ENCODE data around the gene HOXA6. TPM values are rescaled to one million over a fixed set of nuclear protein-coding genes. Genes with fewer than 3 reads are reported as not detected.
A peak's percentile ranks its signal among the peaks of the same experiment; 100 is the strongest.

HOXA6 gene
- total RNA-seq, 1 donor from 2014 or later: not detected

DNA sequence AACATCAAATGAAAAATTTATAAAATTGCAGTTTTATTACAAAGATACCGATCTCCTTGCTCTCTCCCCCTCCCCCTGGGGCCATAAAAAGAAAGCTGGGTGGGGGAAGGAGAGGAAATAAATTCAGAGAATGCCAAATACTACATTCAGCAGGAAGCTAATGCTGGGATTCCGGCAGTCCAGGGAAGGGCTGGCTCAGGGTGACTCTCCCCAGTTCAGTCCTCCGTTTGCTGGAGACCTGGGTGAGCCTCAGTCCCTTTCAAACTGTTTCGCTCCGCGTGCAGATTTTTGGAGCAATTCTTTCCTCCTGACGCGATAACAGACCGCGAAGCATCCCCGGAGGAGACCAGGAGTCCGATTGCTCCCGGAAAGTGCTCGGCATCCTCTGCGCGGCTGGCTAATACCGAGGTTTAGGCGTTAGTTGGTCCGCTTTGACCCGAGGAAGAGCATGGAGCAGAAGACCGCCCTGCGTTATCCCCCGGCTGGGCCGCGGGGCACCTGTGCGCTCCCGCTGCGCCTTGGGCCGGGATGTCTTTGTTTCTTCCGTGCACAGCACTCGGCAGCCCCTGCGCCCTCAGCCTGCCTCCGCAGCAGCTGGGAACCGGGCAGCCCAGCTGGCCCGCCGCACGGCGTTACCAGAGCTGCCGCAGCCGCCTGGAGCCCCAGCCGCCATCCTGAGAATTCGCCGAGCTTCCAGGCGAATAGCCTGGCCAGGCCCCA, 41.2 kb downstream of the HOXA6 start:
- Histone ChIP-seq H3F3A (ENCODE audit: low read depth) (peaks cover 17% of the 10 kb centered on the region), H3K27me3 (peaks cover 100% of the 10 kb centered on the region), H3K4me3 (no peak overlapping the region), H3K9me3 (ENCODE audit: low read depth) (no peaks in the 10 kb centered on the region), H2AFZ (replicated peaks) (no peak overlapping the region), H3K36me3 (no peaks in the 10 kb centered on the region), H3K27ac (no peak overlapping the region), H3K9ac (no peak overlapping the region), H3K4me1 (no peaks in the 10 kb centered on the region), H4K20me1 (ENCODE audit: low read depth) (peaks cover 100% of the 10 kb centered on the region), H3K79me2 (ENCODE audit: low read depth) (no peaks in the 10 kb centered on the region), H3K4me2 (no peak overlapping the region)
- Mint-ChIP-seq H3K4me1 (no peaks in the 10 kb centered on the region), H3K27me3 (ENCODE audit: insufficient read depth, low read depth) (peaks cover 96% of the 10 kb centered on the region), H3K9me3 (peaks cover 7% of the 10 kb centered on the region), H3K27ac (no peak overlapping the region), H3K36me3 (no peaks in the 10 kb centered on the region), H3K4me3 (no peak overlapping the region)
- TF ChIP-seq, protein P1, sequence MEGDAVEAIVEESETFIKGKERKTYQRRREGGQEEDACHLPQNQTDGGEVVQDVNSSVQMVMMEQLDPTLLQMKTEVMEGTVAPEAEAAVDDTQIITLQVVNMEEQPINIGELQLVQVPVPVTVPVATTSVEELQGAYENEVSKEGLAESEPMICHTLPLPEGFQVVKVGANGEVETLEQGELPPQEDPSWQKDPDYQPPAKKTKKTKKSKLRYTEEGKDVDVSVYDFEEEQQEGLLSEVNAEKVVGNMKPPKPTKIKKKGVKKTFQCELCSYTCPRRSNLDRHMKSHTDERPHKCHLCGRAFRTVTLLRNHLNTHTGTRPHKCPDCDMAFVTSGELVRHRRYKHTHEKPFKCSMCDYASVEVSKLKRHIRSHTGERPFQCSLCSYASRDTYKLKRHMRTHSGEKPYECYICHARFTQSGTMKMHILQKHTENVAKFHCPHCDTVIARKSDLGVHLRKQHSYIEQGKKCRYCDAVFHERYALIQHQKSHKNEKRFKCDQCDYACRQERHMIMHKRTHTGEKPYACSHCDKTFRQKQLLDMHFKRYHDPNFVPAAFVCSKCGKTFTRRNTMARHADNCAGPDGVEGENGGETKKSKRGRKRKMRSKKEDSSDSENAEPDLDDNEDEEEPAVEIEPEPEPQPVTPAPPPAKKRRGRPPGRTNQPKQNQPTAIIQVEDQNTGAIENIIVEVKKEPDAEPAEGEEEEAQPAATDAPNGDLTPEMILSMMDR (IDR thresholded peaks at IDR 0.05): no peak
- TF ChIP-seq EZH2phosphoT487 (IDR thresholded peaks at IDR 0.05): peak; percentile 90
- TF ChIP-seq EZH2 (IDR thresholded peaks at IDR 0.05): peak; percentile 94
- DNase-seq (ENCODE audit: low spot score): peak; percentile 89

DNA sequence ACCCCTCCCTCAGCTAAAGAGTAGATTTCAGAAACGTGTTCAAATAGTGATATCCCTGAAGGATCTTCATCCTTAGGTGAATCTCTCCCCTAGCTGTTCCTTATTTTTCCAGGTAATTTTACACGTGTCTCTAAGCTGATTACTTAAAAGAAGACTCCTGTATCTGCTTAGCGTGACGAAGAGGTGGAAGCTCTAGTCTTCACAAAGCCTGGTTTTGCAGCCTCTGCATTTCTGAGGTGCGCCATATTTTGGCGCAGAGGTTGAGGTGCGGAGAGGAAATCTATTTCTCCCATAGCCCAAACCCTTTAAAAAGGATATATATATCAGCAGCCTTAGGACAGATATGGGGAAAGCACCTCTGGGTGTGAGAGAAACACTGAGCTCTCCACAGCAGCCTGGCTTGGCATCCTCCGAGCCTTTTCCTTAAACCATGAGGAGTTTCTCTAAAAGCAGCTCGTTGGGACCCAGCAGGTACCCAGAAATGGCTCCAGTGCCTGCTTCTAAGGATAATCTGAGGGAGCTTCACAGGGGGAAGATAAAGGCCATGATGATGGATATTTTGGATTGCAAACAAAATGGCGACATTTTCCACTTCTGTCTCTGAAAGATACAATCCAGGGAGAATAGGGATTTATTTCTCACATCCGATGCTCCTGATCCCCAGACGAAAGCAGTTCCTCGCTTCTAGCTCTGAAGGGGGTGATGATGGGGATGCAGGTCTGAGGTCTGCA, 42.1 kb downstream of the HOXA6 start:
- Histone ChIP-seq H3K4me3 (no peak overlapping the region), H3K27ac (no peak overlapping the region)
- H3K27ac Mint-ChIP-seq: no peak overlapping the region

DNA sequence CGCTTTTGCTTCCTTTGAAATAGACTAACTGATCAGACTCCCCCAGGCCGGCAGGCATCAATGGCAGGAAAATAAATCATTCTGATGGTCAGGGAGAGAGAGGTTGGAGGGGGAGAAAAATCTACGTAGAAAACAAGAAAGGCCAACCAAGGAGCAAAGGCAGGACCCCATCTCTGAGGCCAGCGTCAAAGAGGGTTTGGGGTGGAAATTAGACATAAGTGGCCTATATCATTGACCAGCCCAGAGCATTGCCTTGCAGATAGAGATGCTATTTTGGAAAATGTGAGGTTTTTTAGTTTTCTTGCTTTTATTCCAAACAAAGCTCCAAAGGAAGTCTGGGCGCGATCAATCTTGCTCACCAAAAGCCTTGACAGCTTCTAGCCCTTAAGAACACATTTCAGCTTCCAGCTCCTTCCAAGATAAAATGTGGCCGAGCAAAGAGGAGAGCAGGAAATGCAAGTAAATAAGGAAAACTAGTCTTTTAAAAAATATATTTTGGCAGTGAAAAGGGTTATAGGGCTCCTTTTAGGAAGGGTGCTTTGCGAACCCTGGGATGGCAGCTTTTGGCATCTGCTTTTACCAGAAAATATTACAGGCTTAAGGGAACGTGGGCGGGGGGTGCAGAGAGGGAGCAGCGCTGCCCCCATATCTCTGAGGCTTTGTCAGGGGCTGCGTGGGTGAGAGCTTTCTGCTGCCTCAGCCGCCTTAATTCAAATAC, 43.1 kb downstream of the HOXA6 start:
- Histone ChIP-seq H3K9ac (no peak overlapping the region), H3K36me3 (no peaks in the 10 kb centered on the region), H3K4me2 (no peak overlapping the region), H3K79me2 (ENCODE audit: low read depth) (no peaks in the 10 kb centered on the region), H3K4me3 (no peak overlapping the region), H3K9me3 (ENCODE audit: low read depth) (no peaks in the 10 kb centered on the region), H3K4me1 (no peaks in the 10 kb centered on the region), H4K20me1 (ENCODE audit: low read depth) (peaks cover 100% of the 10 kb centered on the region), H3K27ac (no peak overlapping the region), H2AFZ (replicated peaks) (no peak overlapping the region), H3F3A (ENCODE audit: low read depth) (peaks cover 33% of the 10 kb centered on the region), H3K27me3 (peaks cover 100% of the 10 kb centered on the region)
- H3K4me3 Mint-ChIP-seq: no peak overlapping the region
- TF ChIP-seq, protein P1 (IDR thresholded peaks at IDR 0.05): no peak
- TF ChIP-seq EZH2 (IDR thresholded peaks at IDR 0.05): peak; percentile 13
- TF ChIP-seq EZH2phosphoT487 (IDR thresholded peaks at IDR 0.05): no peak
- DNase-seq (ENCODE audit: low spot score): no peak
- H3K9me3 Mint-ChIP-seq: peaks cover 5% of the 10 kb centered on the region
- no peak overlapping the region for H3K27ac Mint-ChIP-seq
- H3K27me3 Mint-ChIP-seq (ENCODE audit: insufficient read depth, low read depth): peaks cover 97% of the 10 kb centered on the region
- no peaks in the 10 kb centered on the region for H3K36me3 Mint-ChIP-seq
- no peaks in the 10 kb centered on the region for H3K4me1 Mint-ChIP-seq

More for the DNA sequence above, 42.1 kb downstream of the HOXA6 start:
- H3K4me1 ChIP-seq: no peaks in the 10 kb centered on the region
- no peak overlapping the region for H3K4me2 ChIP-seq
- DNase-seq (ENCODE audit: low spot score): no peak
- H4K20me1 ChIP-seq (ENCODE audit: low read depth): peaks cover 100% of the 10 kb centered on the region
- H3K9ac ChIP-seq: no peak overlapping the region
- H3K27me3 ChIP-seq: peaks cover 100% of the 10 kb centered on the region
- peaks cover 25% of the 10 kb centered on the region for H3F3A ChIP-seq (ENCODE audit: low read depth)
- no peaks in the 10 kb centered on the region for H3K79me2 ChIP-seq (ENCODE audit: low read depth)
- Mint-ChIP-seq H3K4me3 (no peak overlapping the region), H3K9me3 (peaks cover 7% of the 10 kb centered on the region), H3K4me1 (no peaks in the 10 kb centered on the region), H3K27me3 (ENCODE audit: insufficient read depth, low read depth) (peaks cover 96% of the 10 kb centered on the region), H3K36me3 (no peaks in the 10 kb centered on the region)
- H2AFZ ChIP-seq (replicated peaks): no peak overlapping the region
- no peaks in the 10 kb centered on the region for H3K36me3 ChIP-seq
- no peaks in the 10 kb centered on the region for H3K9me3 ChIP-seq (ENCODE audit: low read depth)
- no peak for TF ChIP-seq EZH2phosphoT487 (IDR thresholded peaks at IDR 0.05)
- TF ChIP-seq, protein P1 (IDR thresholded peaks at IDR 0.05): no peak
- no peak for TF ChIP-seq EZH2 (IDR thresholded peaks at IDR 0.05)

Measured in neural progenitor cell (in vitro differentiated cells).